GM21515 (cell line): ENCODE measurements around the gene GDNF.
"Not testable (repeated sequence)": the region's sequence is repeated elsewhere in the genome, so short reads cannot be mapped to it uniquely, and the experiment has no call there.

Experiments
- ATAC-seq: cut with Tn5 transposase; IDR thresholded peaks from one replicate; pipeline ENCODE4 v1.9.1; 2021; ENCODE audit not compliant: unreplicated experiment

GDNF gene

DNA sequence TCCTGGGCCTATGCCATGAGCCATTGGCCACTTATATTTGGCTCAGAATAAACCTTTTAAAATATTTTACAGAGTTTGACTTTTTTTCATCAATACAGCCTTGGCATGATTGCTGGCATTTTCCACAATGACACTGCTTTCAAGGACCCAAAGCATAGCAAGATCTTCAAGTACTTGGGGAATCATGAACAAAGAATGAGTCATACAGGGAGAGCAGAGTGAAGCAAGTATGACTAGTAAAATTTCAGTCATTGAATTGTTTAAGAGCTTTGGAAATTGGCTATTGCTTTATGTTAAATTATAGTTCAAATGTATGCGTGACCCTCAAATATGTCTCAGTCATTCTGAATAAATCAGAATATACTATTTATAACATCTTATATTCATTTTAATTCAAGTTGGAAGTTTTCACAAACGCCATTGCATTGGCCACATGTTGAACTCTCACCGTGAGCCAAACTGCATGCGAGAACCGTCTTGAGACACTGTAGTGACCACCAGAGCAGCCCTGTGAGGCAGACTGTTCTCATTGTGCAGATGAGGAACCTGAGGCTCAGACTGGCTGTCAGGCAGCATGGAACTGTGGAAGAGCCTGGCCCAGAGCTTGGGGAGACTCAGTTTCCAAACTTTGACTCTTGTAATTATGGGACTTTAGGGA is 52.9 kb downstream of the GDNF start:
- no peak for ATAC-seq

DNA sequence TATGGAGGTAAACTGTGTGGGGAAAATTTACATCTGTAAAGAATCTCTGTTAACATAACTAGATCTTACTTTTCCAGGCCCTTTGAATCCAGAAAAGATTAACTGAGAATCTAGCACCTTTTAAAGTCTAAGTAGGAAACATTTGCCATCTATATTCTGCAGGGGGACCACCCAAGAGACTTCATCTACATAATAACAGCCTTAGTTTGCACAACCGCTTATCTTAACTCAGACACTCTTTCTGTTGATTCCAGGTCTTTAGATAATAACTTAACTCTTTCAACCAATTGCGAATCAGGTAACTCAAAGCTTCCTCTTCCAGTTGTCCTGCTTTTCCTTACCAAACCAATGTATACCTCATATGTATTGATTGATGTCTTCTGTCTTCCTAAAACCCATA is 53.4 kb downstream of the GDNF start:
- ATAC-seq: no peak

DNA sequence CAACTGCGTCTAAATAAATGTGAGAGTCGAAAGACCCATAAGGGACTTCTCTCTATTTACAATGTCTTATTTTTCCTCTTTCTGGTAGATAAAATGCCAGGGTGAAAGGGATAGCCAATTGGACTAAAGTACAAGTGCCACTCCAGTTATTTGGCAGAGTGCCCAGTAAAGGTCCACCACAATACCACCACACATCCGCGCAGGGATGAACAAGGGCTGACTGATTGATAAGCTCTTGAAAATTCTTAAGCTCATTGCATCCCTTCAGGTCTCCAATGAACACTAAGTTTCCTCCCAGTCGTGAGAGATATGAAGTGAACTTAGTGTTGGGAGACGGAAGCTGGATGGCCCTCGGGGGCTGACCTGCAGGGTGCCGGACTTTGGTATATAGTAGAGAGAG is 58.4 kb downstream of the GDNF start:
- not testable (repeated sequence) for ATAC-seq

DNA sequence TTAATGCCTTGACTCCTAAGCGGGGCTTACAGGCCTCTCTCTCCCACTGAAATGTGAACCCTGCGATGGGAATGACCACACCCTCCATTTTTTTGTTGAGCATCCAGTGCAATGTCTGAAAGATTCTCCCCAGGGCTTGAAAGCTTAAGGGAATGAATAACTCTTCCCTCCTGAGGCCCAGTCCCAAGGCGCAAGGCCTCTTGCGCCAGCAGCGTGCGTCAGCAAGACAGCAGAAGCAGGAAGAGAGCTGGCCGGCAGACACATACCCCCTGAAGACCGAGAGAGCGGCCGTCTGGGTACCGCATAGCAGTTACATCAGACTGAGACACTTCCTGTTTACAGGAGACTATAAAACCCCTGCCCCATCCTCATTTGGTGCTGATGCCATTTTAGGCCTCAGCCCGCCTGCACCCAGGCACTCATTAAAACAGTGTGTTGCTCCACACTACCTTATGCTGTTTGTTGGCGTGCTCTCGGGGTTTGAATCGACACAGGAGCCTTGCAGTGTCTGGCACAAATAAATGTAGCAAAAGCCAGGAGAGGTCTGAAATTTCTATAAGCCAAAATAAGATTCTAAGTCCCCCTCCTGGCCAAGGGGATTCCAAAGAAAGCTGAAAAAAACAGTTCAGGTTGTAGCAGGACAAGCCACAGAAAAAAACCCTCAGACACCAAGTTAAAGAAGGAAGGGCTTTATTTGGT is 62.3 kb downstream of the GDNF start:
- ATAC-seq: no peak

DNA sequence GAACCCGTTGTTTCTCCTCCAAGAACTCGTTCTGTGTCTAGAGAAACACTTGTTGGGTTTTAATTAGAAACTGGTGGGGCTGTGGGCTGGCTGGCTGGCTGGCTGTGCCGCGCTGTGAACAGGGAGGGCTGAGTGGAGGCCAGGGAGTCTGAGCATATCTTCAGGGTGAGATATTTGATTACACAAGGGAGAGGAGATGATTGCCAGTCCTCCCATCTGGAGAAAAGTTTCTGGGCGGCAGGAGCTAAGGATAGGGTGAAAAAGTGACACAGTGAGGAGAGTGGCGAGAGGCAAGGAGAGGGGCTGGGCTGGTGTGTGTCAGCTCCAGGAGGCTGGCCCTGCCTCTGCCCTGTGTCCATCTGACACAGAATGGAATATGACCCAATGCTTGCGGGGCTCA is 63.0 kb downstream of the GDNF start:
- no peak for ATAC-seq

DNA sequence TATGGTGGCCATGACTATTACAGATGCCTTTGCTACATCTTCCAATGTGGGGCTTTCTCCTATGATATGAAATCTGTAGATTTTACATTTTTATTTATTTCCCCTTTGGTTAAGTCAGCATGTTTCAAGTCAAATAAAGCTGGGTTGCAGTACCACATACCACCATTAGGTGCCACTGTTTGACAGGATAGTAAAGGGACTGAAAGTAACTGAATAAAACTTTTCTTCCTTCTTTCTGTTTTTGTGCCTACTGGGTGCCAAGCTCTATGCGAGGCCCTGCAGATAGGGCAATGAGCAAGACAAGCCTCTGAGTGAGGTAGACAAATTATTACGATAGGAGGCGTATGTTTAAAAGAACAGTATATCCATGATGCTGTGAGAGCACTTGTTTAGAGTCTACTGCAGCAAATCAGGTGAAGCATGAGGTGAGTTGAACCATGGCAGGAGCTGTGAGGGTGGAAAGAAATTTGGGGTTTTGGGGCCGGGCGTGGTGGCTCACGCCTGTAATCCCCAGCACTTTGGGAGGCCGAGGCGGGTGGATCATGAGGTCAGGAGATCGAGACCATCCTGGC is 64.8 kb downstream of the GDNF start:
- no peak for ATAC-seq

DNA sequence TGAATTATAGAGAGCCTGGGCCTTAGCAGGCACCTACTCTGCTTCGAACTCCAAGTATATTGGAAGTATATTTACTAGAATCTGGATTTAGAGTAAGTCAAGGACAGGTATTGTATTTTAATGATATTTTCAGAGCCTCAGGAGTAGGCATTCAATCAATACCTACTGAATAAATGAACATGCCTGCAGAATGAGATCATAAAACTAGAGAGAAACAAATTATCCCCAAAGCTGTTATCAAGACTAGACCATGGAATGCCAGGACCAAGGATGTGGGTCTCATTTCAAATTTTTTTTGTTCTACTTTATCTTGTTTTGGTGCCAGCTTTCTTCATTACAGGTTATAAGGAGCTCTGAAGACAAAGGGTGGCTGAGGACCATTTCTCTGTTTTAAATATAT is 66.0 kb downstream of the GDNF start:
- ATAC-seq: no peak

DNA sequence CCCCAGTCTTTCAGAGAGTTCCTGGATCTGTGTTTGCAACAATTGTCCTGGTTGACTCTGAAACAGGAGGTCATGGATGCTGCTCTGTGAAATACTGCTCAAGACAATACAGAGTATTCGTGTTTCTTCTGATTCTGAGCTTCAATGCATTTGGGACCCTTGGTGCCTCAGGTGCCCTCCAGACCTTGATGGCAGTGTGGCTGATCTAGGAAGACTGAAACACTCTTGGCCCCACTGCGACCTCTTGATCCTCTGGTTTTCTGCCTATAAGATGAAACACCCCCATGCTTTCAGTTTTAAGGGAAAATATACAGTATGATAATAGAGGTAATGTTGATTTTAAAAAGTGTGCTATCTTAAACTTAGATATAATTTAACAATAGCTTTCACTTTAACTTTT is 67.6 kb downstream of the GDNF start:
- no peak for ATAC-seq

DNA sequence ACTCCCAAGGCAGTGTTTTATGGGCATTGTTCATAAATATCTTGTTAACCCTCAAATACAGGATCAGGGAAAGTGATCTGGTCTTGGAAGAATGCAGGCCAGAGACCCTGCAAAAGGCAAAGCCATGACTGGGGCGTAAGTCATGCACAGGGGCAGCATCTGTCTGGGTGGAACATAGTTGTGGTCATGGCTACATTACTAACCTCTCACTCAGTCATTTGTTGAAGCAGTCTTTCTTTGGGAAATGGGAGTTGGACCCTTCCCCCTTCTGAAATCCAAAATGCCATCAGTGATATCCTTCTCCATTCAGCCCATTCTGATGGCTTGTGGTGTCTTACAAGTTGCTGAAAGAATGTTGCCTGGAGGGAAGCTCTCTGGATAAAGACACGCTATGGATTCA is 68.1 kb downstream of the GDNF start:
- no peak for ATAC-seq

DNA sequence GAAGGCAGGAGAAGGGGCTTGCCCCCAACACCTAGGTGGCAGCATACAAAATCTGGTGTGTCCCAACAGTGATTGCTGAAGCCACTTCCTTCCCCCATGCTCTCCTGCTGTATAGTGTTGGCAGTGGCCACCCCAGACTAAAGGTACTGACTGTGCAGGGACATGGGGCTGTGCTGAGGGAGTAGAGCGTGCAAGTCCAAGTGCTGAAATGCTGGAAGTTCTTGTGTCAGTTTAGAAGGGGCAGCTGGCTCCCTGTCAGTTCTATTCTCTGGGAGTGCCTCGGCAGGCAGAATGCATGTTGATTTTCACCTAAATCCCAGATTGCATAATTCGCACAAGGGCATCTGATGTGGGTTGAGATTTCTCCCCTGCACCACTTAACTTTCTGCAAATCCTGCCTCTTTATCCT is 68.6 kb downstream of the GDNF start:
- ATAC-seq: no peak

DNA sequence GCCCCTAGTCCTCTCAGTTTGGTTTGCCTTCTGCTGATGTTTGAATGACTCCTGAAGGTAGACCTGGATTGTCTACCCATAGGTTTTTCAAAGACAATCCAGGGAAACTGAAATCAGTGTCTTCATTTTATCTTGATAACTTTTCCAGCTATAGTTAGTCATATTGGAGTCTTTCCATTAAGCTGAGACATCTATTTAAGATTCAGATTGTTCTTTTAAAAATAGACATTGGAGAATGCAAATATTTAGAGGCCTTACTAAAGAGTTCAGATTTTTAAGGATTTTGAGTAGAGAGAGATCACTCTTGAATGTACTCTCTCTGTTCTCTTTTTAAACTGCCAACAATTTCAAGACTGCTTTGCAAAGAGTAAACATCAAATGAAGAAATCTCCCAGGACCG is 69.1 kb downstream of the GDNF start:
- no peak for ATAC-seq

DNA sequence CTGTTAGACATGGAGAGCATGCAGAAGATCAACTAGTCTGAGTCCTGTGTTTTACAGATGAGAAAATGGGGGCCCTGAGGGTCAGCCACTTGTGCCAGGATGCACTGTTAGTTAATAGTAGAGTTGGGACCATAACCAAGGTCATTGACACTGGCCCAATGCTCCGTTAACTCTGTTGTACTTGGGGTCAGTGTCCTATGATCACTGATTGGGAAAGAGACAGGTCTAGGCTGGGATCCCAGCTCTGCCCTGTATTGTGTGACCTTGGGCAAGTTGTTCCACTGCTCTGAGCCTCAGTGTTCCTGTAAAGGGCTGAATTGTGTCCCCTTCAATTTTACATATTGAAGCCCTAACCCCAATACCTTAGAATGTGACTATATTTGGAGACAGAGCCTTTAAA is 70.0 kb downstream of the GDNF start:
- no peak for ATAC-seq

DNA sequence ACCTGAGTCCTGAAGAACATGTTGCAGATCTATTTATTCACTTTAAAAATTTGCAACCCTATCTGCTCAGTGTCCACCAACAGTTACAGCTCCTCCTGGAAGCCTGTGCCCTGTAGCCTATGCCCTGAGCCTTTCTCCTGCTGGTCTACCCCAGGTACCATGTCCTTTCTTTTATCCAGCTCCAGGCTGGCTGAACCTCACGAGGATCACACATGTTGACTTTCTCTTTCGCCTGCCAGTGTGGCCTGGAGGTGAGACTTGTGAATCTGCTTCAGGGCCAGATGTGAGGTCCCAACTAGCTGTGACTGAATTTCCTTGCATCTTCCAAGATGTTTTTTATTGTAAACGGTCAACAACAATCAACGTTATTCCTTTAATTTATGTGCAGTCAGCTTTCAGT is 70.7 kb downstream of the GDNF start:
- no peak for ATAC-seq

DNA sequence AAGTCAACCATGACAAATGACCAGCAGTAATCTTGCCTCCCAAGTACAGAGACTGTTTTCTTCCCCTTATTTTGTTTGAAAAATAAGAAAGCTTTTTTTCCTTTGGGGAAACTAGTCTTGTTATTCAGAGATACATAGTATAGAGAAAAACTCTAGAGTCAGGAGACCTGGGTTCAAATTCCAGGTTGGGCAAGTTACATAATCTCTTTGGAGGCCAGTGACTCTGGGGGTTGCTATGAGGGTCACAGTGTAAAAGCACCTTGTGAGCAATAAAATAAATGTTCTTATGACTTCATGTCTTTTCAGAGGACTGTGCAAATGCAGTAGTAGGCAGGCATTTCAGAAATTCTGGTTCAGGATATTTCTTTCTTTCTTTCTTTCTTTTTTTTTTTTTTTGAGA is 71.5 kb downstream of the GDNF start:
- no peak for ATAC-seq

DNA sequence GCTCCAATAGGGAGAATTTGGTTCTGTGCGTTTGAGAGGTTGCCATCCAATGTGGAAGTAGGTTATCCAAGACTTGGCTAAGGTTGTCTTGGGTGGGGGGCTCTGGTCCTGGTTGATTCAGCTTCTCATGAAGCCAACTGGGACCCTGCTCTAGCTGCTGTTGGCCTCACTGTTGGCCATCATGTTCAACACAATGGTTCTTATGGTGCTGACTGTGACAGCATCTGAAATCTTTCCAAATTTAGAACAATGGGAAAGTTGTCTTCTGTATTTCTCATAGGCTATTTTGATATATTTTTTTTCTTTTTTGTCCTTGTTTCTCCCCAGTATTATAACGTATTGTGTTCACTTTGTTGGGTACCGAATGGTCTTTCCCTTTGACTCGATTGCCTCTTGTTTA is 71.9 kb downstream of the GDNF start:
- ATAC-seq: no peak

DNA sequence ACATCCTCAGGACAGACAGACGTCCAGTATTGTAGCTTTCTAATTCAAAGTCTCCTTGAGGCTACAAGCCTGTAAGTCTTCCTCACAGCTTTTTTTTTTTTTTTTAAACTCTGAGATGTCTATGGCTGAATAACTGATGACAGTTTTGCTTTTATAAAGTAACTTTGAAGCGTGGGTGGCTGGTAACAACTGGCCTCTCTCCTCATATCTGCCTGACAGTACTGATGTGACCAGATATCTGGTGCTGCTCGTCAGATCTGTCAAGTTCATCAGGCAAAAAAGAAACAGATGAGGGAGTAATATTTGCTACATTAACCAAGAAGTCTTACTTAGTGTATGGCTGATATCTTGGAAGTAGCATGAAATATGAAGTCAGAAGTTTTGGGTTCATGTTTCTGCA is 72.6 kb downstream of the GDNF start:
- ATAC-seq: no peak
